ENCODE results near the gene FOXJ1.

Gene FOXJ1

GRCh38 chr17:76103274-76104139 lies 37.5 kb downstream of the FOXJ1 start, which contains the start of gene EXOC7:
TSS of gene EXOC7 (minus strand) at chr17:76103787. CDS start at chr17:76103692, 95 bp downstream.
- Histone ChIP-seq H3K79me2 (ENCODE audit: control insufficient read depth, insufficient read depth, low read length, unreplicated experiment) (peaks cover 17% of the 10 kb centered on the region), H3K27ac (ENCODE audit: low read depth, low read length) (no peak within 1 kb of the TSS; the same call in 1 of the 2 replicates), H3K36me3 (ENCODE audit: insufficient read depth, low read length) (peaks cover 11% of the 10 kb centered on the region; the same call in 1 of the 2 replicates), H2AFZ (ENCODE audit: low read length, unreplicated experiment) (peak within 1 kb of the TSS; percentile 94), H3K27me3 (ENCODE audit: insufficient read depth, low read length) (no peaks in the 10 kb centered on the region), H3K4me1 (ENCODE audit: control insufficient read depth, insufficient read depth, low read length, unreplicated experiment) (no peaks in the 10 kb centered on the region), H3K4me3 (ENCODE audit: low read depth, low read length) (peak within 1 kb of the TSS; percentile 92)

GRCh38 chr17:76102944-76103273 lies 38.1 kb downstream of the FOXJ1 start:
- Histone ChIP-seq H3K79me2 (ENCODE audit: control insufficient read depth, insufficient read depth, low read length, unreplicated experiment) (peaks cover 17% of the 10 kb centered on the region), H3K36me3 (ENCODE audit: insufficient read depth, low read length) (peaks cover 11% of the 10 kb centered on the region; the same call in 1 of the 2 replicates), H3K27me3 (ENCODE audit: insufficient read depth, low read length) (no peaks in the 10 kb centered on the region), H2AFZ (ENCODE audit: low read length, unreplicated experiment) (peak overlapping the region; percentile 94), H3K27ac (ENCODE audit: low read depth, low read length) (no peak overlapping the region), H3K4me1 (ENCODE audit: control insufficient read depth, insufficient read depth, low read length, unreplicated experiment) (no peaks in the 10 kb centered on the region), H3K4me3 (ENCODE audit: low read depth, low read length) (peak overlapping the region; percentile 92)

GRCh38 chr17:76097716-76098295 lies 43.2 kb downstream of the FOXJ1 start:
- Histone ChIP-seq H3K4me3 (ENCODE audit: low read depth, low read length) (no peak overlapping the region), H3K36me3 (ENCODE audit: insufficient read depth, low read length) (peaks cover 26% of the 10 kb centered on the region; the same call in 1 of the 2 replicates), H3K79me2 (ENCODE audit: control insufficient read depth, insufficient read depth, low read length, unreplicated experiment) (peaks cover 9% of the 10 kb centered on the region), H3K4me1 (ENCODE audit: control insufficient read depth, insufficient read depth, low read length, unreplicated experiment) (peaks cover 8% of the 10 kb centered on the region), H2AFZ (ENCODE audit: low read length, unreplicated experiment) (no peak overlapping the region), H3K27me3 (ENCODE audit: insufficient read depth, low read length) (no peaks in the 10 kb centered on the region), H3K27ac (ENCODE audit: low read depth, low read length) (no peak overlapping the region)

- Histone ChIP-seq H3K27ac (ENCODE audit: low read depth, low read length) (no peak overlapping the region), H3K27me3 (ENCODE audit: insufficient read depth, low read length) (no peaks in the 10 kb centered on the region), H3K36me3 (ENCODE audit: insufficient read depth, low read length) (peaks cover 20% of the 10 kb centered on the region; the same call in 1 of the 2 replicates), H3K4me3 (ENCODE audit: low read depth, low read length) (no peak overlapping the region), H3K79me2 (ENCODE audit: control insufficient read depth, insufficient read depth, low read length, unreplicated experiment) (no peaks in the 10 kb centered on the region), H2AFZ (ENCODE audit: low read length, unreplicated experiment) (no peak overlapping the region), H3K4me1 (ENCODE audit: control insufficient read depth, insufficient read depth, low read length, unreplicated experiment) (peaks cover 8% of the 10 kb centered on the region)
Observed at GRCh38 chr17:76095943-76096342, 45.1 kb downstream of the FOXJ1 start.

GRCh38 chr17:76094046-76094445 lies 47.0 kb downstream of the FOXJ1 start:
- Histone ChIP-seq H3K79me2 (ENCODE audit: control insufficient read depth, insufficient read depth, low read length, unreplicated experiment) (no peaks in the 10 kb centered on the region), H3K36me3 (ENCODE audit: insufficient read depth, low read length) (peaks cover 15% of the 10 kb centered on the region; the same call in 1 of the 2 replicates), H3K4me3 (ENCODE audit: low read depth, low read length) (no peak overlapping the region), H3K4me1 (ENCODE audit: control insufficient read depth, insufficient read depth, low read length, unreplicated experiment) (peaks cover 8% of the 10 kb centered on the region), H3K27me3 (ENCODE audit: insufficient read depth, low read length) (no peaks in the 10 kb centered on the region), H2AFZ (ENCODE audit: low read length, unreplicated experiment) (no peak overlapping the region), H3K27ac (ENCODE audit: low read depth, low read length) (peak overlapping the region; percentile 72; the same call in 1 of the 2 replicates)

GRCh38 chr17:76092526-76093413 lies 48.3 kb downstream of the FOXJ1 start:
- H3K36me3 ChIP-seq (ENCODE audit: insufficient read depth, low read length): peaks cover 15% of the 10 kb centered on the region; the same call in 1 of the 2 replicates
- H3K79me2 ChIP-seq (ENCODE audit: control insufficient read depth, insufficient read depth, low read length, unreplicated experiment): no peaks in the 10 kb centered on the region
- peaks cover 8% of the 10 kb centered on the region for H3K4me1 ChIP-seq (ENCODE audit: control insufficient read depth, insufficient read depth, low read length, unreplicated experiment)
- no peaks in the 10 kb centered on the region for H3K27me3 ChIP-seq (ENCODE audit: insufficient read depth, low read length)
- no peak overlapping the region for H3K4me3 ChIP-seq (ENCODE audit: low read depth, low read length)
- no peak overlapping the region for H2AFZ ChIP-seq (ENCODE audit: low read length, unreplicated experiment)
- H3K27ac ChIP-seq (ENCODE audit: low read depth, low read length): no peak overlapping the region

GRCh38 chr17:76091526-76092286 lies 49.3 kb downstream of the FOXJ1 start:
- H3K27me3 ChIP-seq (ENCODE audit: insufficient read depth, low read length): no peaks in the 10 kb centered on the region
- H3K36me3 ChIP-seq (ENCODE audit: insufficient read depth, low read length): peaks cover 15% of the 10 kb centered on the region; the same call in 1 of the 2 replicates
- H2AFZ ChIP-seq (ENCODE audit: low read length, unreplicated experiment): no peak overlapping the region
- no peaks in the 10 kb centered on the region for H3K79me2 ChIP-seq (ENCODE audit: control insufficient read depth, insufficient read depth, low read length, unreplicated experiment)
- H3K4me3 ChIP-seq (ENCODE audit: low read depth, low read length): no peak overlapping the region
- no peak overlapping the region for H3K27ac ChIP-seq (ENCODE audit: low read depth, low read length)
- H3K4me1 ChIP-seq (ENCODE audit: control insufficient read depth, insufficient read depth, low read length, unreplicated experiment): peaks cover 8% of the 10 kb centered on the region

GRCh38 chr17:76090517-76091129 lies 50.4 kb downstream of the FOXJ1 start:
- Histone ChIP-seq H3K79me2 (ENCODE audit: control insufficient read depth, insufficient read depth, low read length, unreplicated experiment) (no peaks in the 10 kb centered on the region), H3K4me3 (ENCODE audit: low read depth, low read length) (no peak overlapping the region), H3K36me3 (ENCODE audit: insufficient read depth, low read length) (peaks cover 15% of the 10 kb centered on the region; the same call in 1 of the 2 replicates), H3K27ac (ENCODE audit: low read depth, low read length) (no peak overlapping the region), H3K27me3 (ENCODE audit: insufficient read depth, low read length) (no peaks in the 10 kb centered on the region), H2AFZ (ENCODE audit: low read length, unreplicated experiment) (no peak overlapping the region), H3K4me1 (ENCODE audit: control insufficient read depth, insufficient read depth, low read length, unreplicated experiment) (peaks cover 8% of the 10 kb centered on the region)

- Histone ChIP-seq H3K4me3 (ENCODE audit: low read depth, low read length) (no peak overlapping the region), H3K79me2 (ENCODE audit: control insufficient read depth, insufficient read depth, low read length, unreplicated experiment) (no peaks in the 10 kb centered on the region), H3K36me3 (ENCODE audit: insufficient read depth, low read length) (peaks cover 15% of the 10 kb centered on the region; the same call in 1 of the 2 replicates), H3K27ac (ENCODE audit: low read depth, low read length) (no peak overlapping the region), H2AFZ (ENCODE audit: low read length, unreplicated experiment) (no peak overlapping the region), H3K27me3 (ENCODE audit: insufficient read depth, low read length) (no peaks in the 10 kb centered on the region), H3K4me1 (ENCODE audit: control insufficient read depth, insufficient read depth, low read length, unreplicated experiment) (peaks cover 8% of the 10 kb centered on the region)
Observed at GRCh38 chr17:76089680-76090516, 51.1 kb downstream of the FOXJ1 start.
